PFSK-1 (cell line): ENCODE results near the gene CERS6.

Source experiments
- FOXP2 ChIP-seq: optimal IDR thresholded peaks from 2 replicates; pipeline ENCODE3; 2011; ENCODE audit warnings: borderline replicate concordance, control low read depth, inconsistent platforms; ENCODE audit not compliant: insufficient read depth; ENCODE audit errors: extremely low read length, extremely low read depth
- POLR2AphosphoS5 ChIP-seq: IDR thresholded peaks from 2 replicates; pipeline ENCODE4 v1.6.1; 2012; ENCODE audit warnings: low read depth, mild to moderate bottlenecking, control low read depth, low read length, moderate library complexity
- REST ChIP-seq, 2 experiments: IDR thresholded peaks; 2 replicates each; pipeline versions ENCODE4 v1.6.1 to v1.8.0; 2011 to 2012; ENCODE audit warnings: low read depth in 2 of 2, low read length in 2 of 2, control low read depth in 1 of 2, inconsistent platforms in 1 of 2, mild to moderate bottlenecking in 1 of 2, moderate library complexity in 1 of 2; ENCODE audit not compliant: insufficient read depth in 1 of 2
- SIN3A ChIP-seq: IDR thresholded peaks from 2 replicates; pipeline ENCODE4 v1.6.1; 2012; ENCODE audit warnings: mild to moderate bottlenecking, low read length, moderate library complexity, borderline replicate concordance; ENCODE audit not compliant: insufficient read depth
- TAF1 ChIP-seq: IDR thresholded peaks from 2 replicates; pipeline ENCODE4 v1.6.1; 2012; ENCODE audit warnings: low read length, control low read depth, borderline replicate concordance; ENCODE audit not compliant: insufficient read depth

The CERS6 gene

DNA sequence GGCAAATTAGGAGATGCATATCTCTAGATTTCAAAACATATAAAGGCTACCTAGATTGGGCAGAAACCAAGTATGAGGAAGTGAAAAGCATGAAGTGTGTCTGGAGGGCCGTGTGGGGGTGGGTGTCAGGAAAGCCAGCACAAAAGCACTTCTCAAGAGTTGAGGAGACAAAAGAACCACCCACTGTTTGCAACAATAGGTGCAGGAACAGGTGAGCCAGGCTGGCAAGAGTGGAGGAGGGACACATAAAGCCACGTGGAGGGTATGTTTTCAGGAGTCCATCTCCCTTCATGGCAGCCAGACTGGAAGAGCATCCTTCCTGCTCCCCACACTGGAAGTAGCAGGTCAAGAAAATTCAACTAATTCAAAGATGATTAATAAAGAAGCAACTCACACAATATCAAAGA, 96.4 kb downstream of the CERS6 start:
- TF ChIP-seq FOXP2, result no peak
- TF ChIP-seq POLR2AphosphoS5, result no peak
- no peak for TF ChIP-seq TAF1
- no peak for TF ChIP-seq SIN3A
- TF ChIP-seq REST (IDR thresholded peaks at IDR 0.05; ENCODE audit: insufficient read depth in 1 of 2, low read depth in 2 of 2, low read length in 2 of 2), result no peak

DNA sequence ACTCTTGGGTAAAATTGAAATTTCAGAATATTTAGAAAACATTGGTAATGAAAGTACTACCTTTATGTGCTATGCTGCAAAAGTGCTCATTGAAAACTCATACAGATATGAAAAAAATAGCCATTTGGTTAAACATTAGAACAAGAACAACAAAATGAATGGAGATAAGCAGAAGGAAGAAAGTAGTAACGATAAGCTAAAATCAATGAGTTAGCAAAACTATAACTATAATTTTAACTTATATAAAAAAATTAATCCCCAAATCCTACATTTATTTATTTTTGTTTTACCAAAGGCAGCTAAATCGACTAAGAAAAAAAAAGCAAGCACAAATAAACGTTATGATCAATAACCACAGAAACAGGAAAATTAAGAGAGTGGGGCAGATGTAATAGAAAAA, 99.2 kb downstream of the CERS6 start:
- no peak for TF ChIP-seq TAF1
- TF ChIP-seq SIN3A, result no peak
- no peak for TF ChIP-seq POLR2AphosphoS5
- no peak for TF ChIP-seq REST (IDR thresholded peaks at IDR 0.05; ENCODE audit: insufficient read depth in 1 of 2, low read depth in 2 of 2, low read length in 2 of 2)
- no peak for TF ChIP-seq FOXP2

DNA sequence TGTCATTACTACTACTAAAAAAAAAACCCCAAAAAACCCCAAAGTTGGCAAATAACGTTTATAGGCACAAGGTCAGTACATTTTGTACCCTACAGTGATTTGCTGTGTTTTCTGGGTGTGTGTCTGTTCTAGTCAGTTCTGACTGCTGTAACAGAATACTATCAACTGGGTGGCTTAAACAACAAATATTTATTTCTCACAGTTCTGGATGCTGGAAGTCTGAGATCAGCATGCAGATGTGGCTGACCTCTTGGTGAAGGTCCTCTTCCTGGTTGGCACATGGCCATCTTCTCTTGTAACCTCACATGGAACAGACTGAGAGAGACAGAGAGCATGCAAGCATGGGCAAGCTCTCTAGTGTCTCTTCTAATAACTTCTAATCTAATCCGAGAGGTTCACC, 103.1 kb downstream of the CERS6 start:
- TF ChIP-seq REST (IDR thresholded peaks at IDR 0.05; ENCODE audit: insufficient read depth in 1 of 2, low read depth in 2 of 2, low read length in 2 of 2) (no peak), SIN3A (no peak), TAF1 (no peak), FOXP2 (no peak), POLR2AphosphoS5 (no peak)

DNA sequence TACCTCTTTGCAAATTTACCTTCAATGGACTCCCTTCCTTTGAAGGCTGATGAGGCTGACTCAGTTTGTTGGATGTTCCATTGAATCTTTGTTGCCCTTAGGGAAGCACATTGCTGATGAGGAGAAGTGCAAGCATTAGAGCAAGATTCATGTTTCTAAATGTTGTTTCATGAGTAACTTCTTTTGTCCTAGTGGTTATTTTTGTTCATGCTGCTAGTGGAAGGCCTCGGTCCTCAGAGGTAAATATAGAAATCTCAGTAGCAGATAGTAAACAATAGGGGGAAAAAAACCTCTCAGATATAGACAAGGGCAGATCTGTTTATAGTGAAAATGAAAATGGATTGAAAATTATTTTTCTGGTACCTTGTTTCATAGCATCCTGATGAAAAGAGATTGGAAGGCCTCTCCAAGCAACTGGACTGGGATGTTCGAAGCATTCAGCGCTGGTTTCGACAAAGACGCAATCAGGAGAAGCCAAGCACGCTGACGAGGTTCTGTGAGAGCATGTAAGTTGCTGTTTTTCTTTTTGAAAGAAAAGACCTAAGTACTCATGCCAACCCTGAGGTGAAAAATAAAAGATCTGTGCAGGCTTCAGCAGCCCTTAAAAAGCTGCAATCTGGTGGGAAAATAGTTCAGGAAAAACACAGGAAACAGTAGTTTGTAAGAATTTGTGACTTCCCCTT, 104.9 kb downstream of the CERS6 start:
- TF ChIP-seq FOXP2, result no peak
- no peak for TF ChIP-seq REST (IDR thresholded peaks at IDR 0.05; ENCODE audit: insufficient read depth in 1 of 2, low read depth in 2 of 2, low read length in 2 of 2)
- no peak for TF ChIP-seq SIN3A
- no peak for TF ChIP-seq POLR2AphosphoS5
- TF ChIP-seq TAF1, result no peak
